Ascending aorta (tissue), 2 donors: ENCODE measurements around the gene VMO1. TPM values are rescaled to one million over a fixed set of nuclear protein-coding genes. Genes with fewer than 3 reads are reported as not detected.

Experiments used
- DNase-seq, 2 donors: peaks; one replicate each; pipeline ENCODE4 v3.0.0-alpha.2; 2019; ENCODE audit warnings: low spot score in 2 of 2
- H3K27ac ChIP-seq, 2 donors: fragments of 200-600 bp; sonication (generic); one replicate each; pipeline ENCODE4 v1.5.1; 2016 to 2017; ENCODE audit warnings: mild to moderate bottlenecking in 1 of 2
- H3K27me3 ChIP-seq: fragments of 200-600 bp; sonication (generic); one replicate; pipeline ENCODE4 v1.5.1; 2017
- H3K36me3 ChIP-seq, 2 donors: fragments of 200-600 bp; sonication (generic); one replicate each; pipeline ENCODE4 v1.5.1; 2016
- H3K4me1 ChIP-seq, 2 donors: fragments of 200-600 bp; sonication (generic); one replicate each; pipeline ENCODE4 v1.5.1; 2016 to 2017; ENCODE audit warnings: mild to moderate bottlenecking in 1 of 2
- H3K4me3 ChIP-seq, 2 donors: fragments of 200-600 bp; sonication (generic); one replicate each; pipeline ENCODE4 v1.5.1; 2016 to 2017; ENCODE audit warnings: mild to moderate bottlenecking in 1 of 2
- H3K9me3 ChIP-seq, 2 donors: fragments of 200-600 bp; sonication (generic); one replicate each; pipeline ENCODE4 v1.5.1; 2016
- CTCF ChIP-seq, 3 experiments: fragments of 200-600 bp in 2 of 3; fragments of 450-650 bp in 1 of 3; sonication (generic) in 2 of 3; IDR thresholded peaks; one replicate each; pipeline ENCODE4 v1.5.1; 2016 to 2019; ENCODE audit warnings: antibody characterized with exemption in 3 of 3, mild to moderate bottlenecking in 1 of 3, moderate library complexity in 1 of 3
- intact Hi-C: fragments of 100-400 bp; cut with DNase I; formaldehyde crosslinking; loops from one replicate; pipeline ENCODE4 v1.15.1; 2023
- total RNA-seq: library from RNA; depleted of rRNA; stranded (reverse); fragments of >200 nt; gene quantifications from one replicate; pipeline ENCODE4 v1.1.0, GENCODE V29; 2016

VMO1 gene
- total RNA-seq, 1 donor from 2014 or later, result not detected

DNA sequence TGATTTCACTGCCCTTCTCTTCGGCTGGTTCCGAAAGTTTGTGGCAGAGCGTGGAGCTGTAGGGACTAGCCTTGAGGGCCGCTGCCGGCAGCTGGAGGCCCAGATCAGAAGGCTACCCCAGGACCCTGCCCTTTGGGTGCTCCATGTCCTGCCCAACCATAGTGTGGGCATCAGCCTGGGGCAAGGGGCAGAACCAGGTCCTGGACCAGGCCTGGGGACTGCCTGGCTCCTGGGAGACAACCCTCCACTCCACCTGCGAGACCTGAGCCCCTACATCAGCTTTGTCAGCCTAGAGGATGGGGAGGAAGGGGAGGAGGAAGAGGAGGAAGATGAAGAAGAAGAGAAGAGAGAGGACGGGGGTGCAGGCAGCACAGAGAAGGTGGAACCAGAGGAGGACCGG is 45.6 kb downstream of the VMO1 start:
- TF ChIP-seq CTCF (IDR thresholded peaks at IDR 0.05), result no peak
- Histone ChIP-seq H3K27ac (no peak overlapping the region), H3K4me3 (peak overlapping the region in 1 of 2 donors; percentile 88), H3K9me3 (no peaks in the 10 kb centered on the region), H3K4me1 (peaks cover 0 to 5% of the 10 kb centered on the region in 2 donors), H3K36me3 (no peaks in the 10 kb centered on the region), H3K27me3 (peaks cover 6% of the 10 kb centered on the region)
- DNase-seq, result no peak
- intact Hi-C loops, result no loop called here

- DNase-seq, result no peak
- H3K36me3 ChIP-seq, result no peaks in the 10 kb centered on the region
- peak overlapping the region; percentile 86 to 88 for H3K4me3 ChIP-seq
- no peaks in the 10 kb centered on the region for H3K27me3 ChIP-seq
- H3K9me3 ChIP-seq, result no peaks in the 10 kb centered on the region
- no peak for TF ChIP-seq CTCF (IDR thresholded peaks at IDR 0.05)
- intact Hi-C loops, result no loop called here
- peak overlapping the region in 1 of 2 donors; percentile 56 for H3K27ac ChIP-seq
- H3K4me1 ChIP-seq, result peaks cover 0 to 5% of the 10 kb centered on the region in 2 donors
Observed at GRCh38 chr17:4740025-4740351, 46.2 kb downstream of the VMO1 start.

GRCh38 chr17:4739122-4740024 is 46.8 kb downstream of the VMO1 start, which contains the start of the genes CXCL16 and ZMYND15:
TSS of gene CXCL16 (minus strand) at chr17:4739928. CDS start at chr17:4739339, 589 bp downstream.
TSS of gene ZMYND15 (plus strand) at chr17:4739833. CDS start at chr17:4740549, 716 bp downstream.
- Histone ChIP-seq H3K27ac (peak within 1 kb of the TSS; percentile 51 to 56), H3K27me3 (no peaks in the 10 kb centered on the region), H3K4me3 (peak within 1 kb of the TSS; percentile 86 to 88), H3K4me1 (peaks cover 0 to 5% of the 10 kb centered on the region in 2 donors), H3K36me3 (no peaks in the 10 kb centered on the region), H3K9me3 (no peaks in the 10 kb centered on the region)
- TF ChIP-seq CTCF (IDR thresholded peaks at IDR 0.05), result no peak
- peak in 1 of 2 donors; percentile 78 for DNase-seq
- intact Hi-C loops, result no loop called here

GRCh38 chr17:4738136-4739121 is 47.7 kb downstream of the VMO1 start:
- peak overlapping the region; percentile 51 to 56 for H3K27ac ChIP-seq
- intact Hi-C loops, result no loop called here
- no peaks in the 10 kb centered on the region for H3K36me3 ChIP-seq
- peak overlapping the region; percentile 86 to 88 for H3K4me3 ChIP-seq
- no peaks in the 10 kb centered on the region for H3K9me3 ChIP-seq
- no peaks in the 10 kb centered on the region for H3K27me3 ChIP-seq
- no peak for TF ChIP-seq CTCF (IDR thresholded peaks at IDR 0.05)
- peaks cover 0 to 5% of the 10 kb centered on the region in 2 donors for H3K4me1 ChIP-seq
- no peak for DNase-seq

- Histone ChIP-seq H3K36me3 (peaks cover 0 to 4% of the 10 kb centered on the region in 2 donors), H3K9me3 (no peaks in the 10 kb centered on the region), H3K27ac (peak overlapping the region in 1 of 2 donors; percentile 3), H3K27me3 (no peaks in the 10 kb centered on the region), H3K4me3 (no peak overlapping the region), H3K4me1 (peaks cover 0 to 9% of the 10 kb centered on the region in 2 donors)
- TF ChIP-seq CTCF (IDR thresholded peaks at IDR 0.05), result no peak
- DNase-seq, result no peak
- intact Hi-C loops, result no loop called here
Observed at GRCh38 chr17:4735876-4736651, 50.1 kb downstream of the VMO1 start.
